ENCODE results near the gene RASA2.
A peak's percentile ranks its signal among the peaks of the same experiment; 100 is the strongest.

RASA2 gene

DNA sequence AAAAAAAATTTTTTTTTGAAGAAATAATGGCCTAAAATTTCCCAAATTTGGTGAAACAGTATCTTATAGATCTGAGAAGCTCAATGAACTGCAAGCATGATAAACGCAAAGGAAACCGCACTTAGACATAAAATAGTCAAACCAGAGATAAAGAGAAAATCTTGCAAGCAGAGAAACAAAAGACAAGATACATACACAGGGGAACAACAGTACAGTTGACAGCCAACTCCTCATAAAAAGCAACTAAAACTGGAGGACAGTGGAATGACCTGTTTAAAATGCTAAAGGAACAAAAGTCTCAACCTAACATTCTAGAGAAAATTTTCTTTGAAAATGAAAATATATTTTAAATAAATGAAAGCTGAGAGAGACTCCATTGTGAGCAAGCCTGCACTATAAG lies 107.5 kb downstream of the RASA2 start:
- Histone ChIP-seq H3K4me3 (no peak overlapping the region), H3K27ac (no peak overlapping the region)
- DNase-seq (ENCODE audit: low spot score): no peak
- TF ChIP-seq, protein P1, sequence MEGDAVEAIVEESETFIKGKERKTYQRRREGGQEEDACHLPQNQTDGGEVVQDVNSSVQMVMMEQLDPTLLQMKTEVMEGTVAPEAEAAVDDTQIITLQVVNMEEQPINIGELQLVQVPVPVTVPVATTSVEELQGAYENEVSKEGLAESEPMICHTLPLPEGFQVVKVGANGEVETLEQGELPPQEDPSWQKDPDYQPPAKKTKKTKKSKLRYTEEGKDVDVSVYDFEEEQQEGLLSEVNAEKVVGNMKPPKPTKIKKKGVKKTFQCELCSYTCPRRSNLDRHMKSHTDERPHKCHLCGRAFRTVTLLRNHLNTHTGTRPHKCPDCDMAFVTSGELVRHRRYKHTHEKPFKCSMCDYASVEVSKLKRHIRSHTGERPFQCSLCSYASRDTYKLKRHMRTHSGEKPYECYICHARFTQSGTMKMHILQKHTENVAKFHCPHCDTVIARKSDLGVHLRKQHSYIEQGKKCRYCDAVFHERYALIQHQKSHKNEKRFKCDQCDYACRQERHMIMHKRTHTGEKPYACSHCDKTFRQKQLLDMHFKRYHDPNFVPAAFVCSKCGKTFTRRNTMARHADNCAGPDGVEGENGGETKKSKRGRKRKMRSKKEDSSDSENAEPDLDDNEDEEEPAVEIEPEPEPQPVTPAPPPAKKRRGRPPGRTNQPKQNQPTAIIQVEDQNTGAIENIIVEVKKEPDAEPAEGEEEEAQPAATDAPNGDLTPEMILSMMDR (IDR thresholded peaks at IDR 0.05): no peak

DNA sequence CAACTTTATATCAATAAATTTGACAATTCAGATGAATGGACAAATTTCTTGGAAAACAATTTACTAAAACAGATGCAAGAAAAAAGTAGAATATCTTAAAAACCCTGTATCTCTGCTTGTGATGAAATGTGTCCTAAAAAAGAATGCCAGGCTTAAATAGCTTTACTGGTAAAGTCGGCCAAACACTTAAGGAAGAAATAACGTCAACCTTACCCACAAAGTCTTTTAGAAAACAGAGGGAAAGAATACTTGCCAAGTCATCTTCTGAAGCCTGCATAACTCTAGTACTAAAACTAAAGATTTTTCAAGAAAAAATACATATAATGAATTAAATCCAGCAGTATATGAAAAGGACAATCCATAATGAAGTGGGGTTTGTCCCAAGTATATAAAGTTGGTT lies 111.1 kb downstream of the RASA2 start:
- no peak for DNase-seq (ENCODE audit: low spot score)
- Histone ChIP-seq H3K4me3 (no peak overlapping the region), H3K27ac (no peak overlapping the region)
- TF ChIP-seq, protein P1 (IDR thresholded peaks at IDR 0.05): no peak

DNA sequence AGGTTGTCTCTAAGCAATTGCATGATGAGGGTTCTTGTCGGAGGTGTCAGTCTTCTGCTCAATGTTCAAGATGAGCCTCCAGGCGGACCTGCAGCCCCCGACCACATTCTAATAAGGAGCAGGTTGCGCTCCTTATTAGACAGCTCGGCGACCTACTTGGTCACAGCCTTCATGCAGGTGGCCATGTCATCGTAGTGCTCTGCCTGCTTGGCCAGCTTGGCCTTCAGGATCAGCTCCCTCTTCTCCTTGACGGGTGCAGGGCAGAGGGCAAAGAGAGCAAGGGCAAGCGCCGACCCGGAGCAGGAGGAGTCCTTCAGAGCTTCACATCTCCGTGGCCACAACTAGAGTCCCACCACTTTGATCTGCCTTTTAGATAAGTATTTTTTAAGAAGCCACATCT lies 113.5 kb downstream of the RASA2 start:
- Histone ChIP-seq H3K4me3 (no peak overlapping the region), H3K27ac (peak overlapping the region in 1 of 2 donors; percentile 3)
- no peak for DNase-seq (ENCODE audit: low spot score)
- TF ChIP-seq, protein P1 (IDR thresholded peaks at IDR 0.05): no peak

DNA sequence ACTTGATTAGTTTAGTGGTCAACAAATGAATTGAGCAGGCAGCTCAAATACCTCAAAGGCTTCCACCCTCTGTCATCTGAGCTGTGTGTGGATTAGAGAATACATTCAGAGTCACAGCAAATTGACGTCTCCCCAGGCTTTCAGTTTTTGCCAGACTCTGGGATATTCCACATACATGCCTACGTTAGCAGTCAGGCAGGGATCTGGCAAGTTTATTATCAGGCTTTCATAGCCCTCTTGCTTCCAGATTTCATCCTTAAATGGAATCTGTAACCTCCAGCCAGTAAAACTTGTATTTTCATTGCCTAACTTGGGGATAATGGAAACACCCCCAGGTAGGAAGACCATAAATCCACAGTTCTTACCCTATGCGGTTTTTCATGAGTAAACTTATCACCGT lies 115.9 kb downstream of the RASA2 start:
- no peak for DNase-seq (ENCODE audit: low spot score)
- no peak overlapping the region for H3K4me3 ChIP-seq
- H3K27ac ChIP-seq: peak overlapping the region; percentile 18 to 28
- TF ChIP-seq, protein P1 (IDR thresholded peaks at IDR 0.05): no peak

DNA sequence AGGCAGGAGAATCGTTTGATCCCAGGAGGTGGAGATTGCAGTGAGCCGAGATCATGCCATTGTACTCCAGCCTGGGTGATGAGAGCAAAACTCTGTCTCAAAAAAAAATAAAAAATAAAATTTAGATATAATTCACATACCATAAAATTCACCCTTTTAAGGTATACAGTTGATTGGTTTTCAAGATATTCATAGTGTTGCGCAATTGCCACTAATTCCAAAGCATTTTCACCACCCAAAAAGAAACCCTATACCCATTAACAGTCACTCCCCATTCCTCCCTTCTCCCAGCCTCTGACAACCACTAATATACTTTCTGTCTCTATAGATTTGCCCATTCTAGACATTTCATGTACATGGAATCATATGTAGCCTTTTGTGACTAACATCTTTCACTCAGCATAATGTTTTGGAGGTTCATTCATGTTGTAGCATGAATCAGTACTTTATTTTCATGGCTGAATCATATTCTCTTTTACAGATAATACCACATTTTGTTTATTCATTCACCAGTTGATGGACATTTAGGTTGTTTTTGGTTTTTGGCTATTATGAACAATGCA lies 116.7 kb downstream of the RASA2 start:
- TF ChIP-seq, protein P1 (IDR thresholded peaks at IDR 0.05): no peak
- Histone ChIP-seq H3K27ac (peak overlapping the region in 1 of 2 donors; percentile 18), H3K4me3 (no peak overlapping the region)
- no peak for DNase-seq (ENCODE audit: low spot score)

DNA sequence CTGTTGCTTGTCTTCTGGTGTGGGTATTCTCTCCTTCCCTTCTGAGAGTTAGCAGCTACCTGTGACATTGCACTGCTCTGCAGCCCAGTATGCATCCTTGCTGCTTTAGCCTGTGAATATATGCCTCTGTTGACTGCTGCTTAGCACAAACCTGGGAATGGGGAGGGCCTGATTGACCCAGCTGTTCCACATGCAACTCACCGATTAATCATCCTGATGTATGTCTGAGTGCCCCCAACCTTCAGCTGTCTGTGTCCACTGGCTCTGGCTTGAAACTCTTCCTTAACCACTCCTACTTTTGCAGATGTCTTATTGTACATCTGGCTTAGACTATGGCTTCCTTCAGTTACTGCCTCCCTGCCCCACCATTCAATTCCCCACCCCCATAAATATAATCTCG lies 119.1 kb downstream of the RASA2 start:
- DNase-seq (ENCODE audit: low spot score): no peak
- Histone ChIP-seq H3K4me3 (no peak overlapping the region), H3K27ac (no peak overlapping the region)
- TF ChIP-seq, protein P1 (IDR thresholded peaks at IDR 0.05): no peak

DNA sequence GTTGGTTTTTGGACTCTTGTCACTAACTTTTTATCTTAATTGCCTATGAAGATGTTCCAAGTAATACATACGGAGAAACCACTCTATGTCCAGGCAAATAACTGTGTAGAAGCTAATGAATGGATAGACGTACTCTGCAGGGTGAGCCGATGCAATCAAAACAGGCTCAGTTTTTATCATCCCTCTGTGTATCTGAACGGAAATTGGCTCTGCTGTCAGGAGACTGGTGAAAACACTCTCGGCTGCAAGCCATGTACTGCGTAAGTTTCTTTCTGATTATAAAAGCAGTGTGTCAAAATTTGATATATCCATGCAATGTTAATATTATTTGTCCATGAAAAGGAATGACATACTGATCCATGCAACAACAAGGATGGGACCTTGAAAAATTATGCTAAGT lies 121.6 kb downstream of the RASA2 start:
- TF ChIP-seq, protein P1 (IDR thresholded peaks at IDR 0.05): no peak
- DNase-seq (ENCODE audit: low spot score): no peak
- Histone ChIP-seq H3K4me3 (no peak overlapping the region), H3K27ac (no peak overlapping the region)

Data from coronary artery (tissue), 2 donors.